GM18508 (cell line): ENCODE measurements around the gene KRT85.
A peak's percentile ranks its signal among the peaks of the same experiment; 100 is the strongest.

ENCODE experiments used
- ATAC-seq: cut with Tn5 transposase; IDR thresholded peaks from one replicate; pipeline ENCODE4 v1.9.1; 2021; ENCODE audit warnings: moderate number of reproducible peaks; ENCODE audit not compliant: insufficient read depth, unreplicated experiment

The KRT85 gene

DNA sequence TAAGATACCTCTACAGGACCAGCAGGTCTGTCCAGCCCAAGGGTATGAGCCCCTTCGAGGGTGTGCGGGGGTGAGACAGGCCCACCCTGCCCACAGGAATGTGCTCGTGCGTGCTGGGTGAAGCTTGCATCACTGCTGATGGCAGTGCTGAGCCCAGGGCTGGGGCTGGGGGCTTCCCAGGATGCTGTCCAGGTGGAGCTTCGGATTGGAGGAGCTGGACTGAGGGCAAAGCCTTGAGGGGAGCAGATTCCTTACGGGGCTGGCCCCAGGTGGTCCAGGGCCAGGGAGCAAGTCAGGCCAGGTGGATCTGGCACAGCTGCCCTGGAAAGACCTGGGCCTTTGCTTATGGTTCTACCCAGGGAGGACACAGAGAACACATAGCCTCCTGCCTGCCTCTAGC is 2.5 kb upstream of the KRT85 start:
- ATAC-seq: no peak

- ATAC-seq: no peak
Measured at GRCh38 chr12:52369211-52369610, 1.9 kb upstream of the KRT85 start.

DNA sequence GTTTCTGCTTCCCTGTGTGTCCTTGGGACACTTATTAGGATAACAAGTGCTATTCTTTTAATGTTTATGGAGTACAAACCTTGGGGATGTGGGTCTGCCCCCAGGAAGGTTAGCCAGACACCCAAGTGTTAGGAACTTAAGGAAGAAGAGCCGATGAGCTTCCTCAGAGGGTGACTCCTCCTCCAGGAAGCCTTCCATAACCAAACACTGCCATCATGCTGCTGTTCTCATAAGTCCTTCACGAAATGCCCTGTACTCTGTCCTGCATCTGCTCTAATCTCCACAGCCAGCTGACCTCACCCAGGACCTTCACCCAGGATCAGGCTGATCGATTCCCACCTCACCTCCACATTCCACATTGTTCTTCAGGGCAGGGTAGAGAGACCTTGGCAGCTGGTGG is 1.2 kb upstream of the KRT85 start:
- no peak for ATAC-seq

- no peak for ATAC-seq
Measured at GRCh38 chr12:52367876-52368275, 595 bp upstream of the KRT85 start.

DNA sequence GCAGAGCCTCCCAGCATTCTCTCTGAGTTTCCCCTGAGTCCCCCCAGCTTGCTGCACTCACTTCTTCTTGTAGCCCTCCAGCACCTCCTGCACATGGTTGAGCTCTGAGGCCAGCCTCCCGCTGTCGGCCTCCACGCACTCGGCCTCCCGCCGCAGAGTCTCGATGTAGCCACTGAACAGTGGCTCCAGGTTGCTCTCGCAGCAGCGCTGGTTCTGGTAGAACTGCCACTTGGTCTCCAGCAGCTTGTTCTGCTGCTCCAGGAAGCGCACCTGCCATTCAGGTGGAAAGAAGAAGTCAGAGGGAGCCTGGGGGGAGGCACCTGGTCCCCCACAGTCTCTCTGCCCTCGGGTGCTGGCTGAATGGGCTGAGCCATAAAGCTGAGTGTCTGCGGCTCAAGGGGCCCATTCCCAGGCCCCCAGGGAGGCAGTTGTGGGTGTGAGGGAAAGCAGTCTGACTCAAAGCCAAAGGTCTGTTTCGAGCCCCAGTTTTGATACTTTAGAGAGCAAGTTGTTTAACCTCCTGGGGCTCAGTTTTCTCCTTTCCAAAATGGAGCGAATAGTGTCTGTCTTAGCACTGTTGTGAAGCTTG is 2.3 kb downstream of the KRT85 start:
- ATAC-seq: no peak

GRCh38 chr12:52364061-52364460 is 3.2 kb downstream of the KRT85 start:
- ATAC-seq: no peak

- ATAC-seq: no peak
Measured at GRCh38 chr12:52363111-52363679, 4.1 kb downstream of the KRT85 start.

DNA sequence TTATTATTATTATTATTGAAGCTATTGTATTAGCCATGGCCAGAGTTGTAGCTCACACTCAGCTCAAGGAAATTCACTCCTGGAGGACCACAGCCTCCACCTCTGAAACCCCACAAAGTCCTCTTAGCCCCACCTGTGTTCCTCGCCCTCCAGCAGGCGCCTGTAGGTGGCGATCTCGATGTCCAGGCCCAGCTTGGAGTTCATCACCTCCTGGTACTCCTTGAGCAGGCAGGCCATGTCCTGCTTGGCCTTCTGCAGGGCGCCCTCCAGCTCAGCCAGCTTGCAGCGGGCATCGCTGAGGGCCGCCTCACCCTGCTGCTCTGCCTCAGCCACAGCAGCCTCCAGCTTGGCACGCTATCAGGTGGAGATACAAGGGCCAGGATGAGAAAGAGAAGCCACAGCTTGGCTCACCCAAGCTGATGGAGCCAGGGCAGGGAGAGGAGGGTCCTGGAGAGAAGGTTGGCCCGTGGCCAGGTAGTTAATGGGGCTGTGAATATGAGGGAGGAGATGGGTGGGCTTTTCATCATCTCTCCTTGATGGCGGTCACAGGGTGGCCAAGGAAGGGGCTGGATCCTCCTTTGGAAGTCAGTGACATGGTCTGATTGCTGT is 5.1 kb downstream of the KRT85 start:
- ATAC-seq: no peak

GRCh38 chr12:52361553-52361952 is 5.7 kb downstream of the KRT85 start:
- no peak for ATAC-seq

DNA sequence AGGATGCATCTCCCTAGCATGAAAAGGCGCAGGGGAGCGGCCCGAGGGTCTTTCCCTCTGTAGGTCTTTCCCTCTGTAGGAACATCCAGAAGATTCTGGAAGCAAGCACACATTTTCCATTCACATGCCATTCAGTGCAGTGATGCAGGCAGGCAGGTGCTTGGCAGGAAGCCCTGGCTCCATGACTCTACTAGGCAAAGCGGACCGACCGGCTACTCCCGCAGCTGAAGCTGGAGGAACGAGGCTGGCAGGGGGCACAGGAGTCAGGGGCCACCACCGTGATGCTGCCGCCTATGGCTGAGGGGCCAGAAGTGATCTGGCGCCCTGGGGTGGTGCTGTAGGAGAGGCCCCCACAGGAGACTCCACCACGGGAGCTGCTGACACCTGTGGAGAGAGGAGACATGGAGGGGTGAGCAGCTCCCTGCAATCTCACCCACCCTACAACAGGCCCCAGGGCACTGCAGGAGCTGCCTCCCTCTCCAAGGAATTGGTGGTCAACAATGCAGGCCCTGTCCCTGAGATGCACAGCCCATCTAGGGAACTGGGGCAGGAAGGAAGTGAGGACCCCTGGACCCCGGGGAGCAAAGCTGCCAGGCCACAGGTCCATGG is 6.5 kb downstream of the KRT85 start:
- no peak for ATAC-seq

DNA sequence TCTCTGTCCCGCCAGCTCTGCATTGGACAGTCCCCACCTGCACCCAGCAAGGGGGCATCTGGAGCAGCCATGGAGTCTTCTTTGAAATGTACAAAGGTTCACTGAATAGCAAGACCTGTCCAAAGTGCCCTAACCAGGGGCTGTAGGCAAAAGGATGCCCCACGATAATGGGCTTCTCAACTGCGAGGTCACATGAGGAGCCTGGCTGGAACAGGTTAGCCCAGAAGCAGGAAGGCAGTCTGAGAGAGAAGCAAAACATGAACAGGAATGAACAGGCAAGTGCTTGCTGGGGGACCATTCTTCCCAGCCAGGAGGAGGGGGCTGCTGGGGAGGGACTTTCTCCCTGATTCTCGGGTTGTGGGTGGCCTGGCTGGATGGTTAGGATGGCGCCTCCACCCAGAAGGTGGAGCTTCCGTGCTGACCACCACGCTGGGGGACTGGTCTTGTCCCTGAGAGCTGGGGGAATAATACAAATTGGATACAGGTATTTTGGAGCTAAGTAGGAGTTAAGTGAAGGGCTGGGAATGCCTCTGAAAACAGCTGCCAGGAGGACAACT is 7.1 kb downstream of the KRT85 start:
- no peak for ATAC-seq

- no peak for ATAC-seq
Measured at GRCh38 chr12:52359621-52360061, 7.6 kb downstream of the KRT85 start.

- ATAC-seq: peak; percentile 90
Measured at GRCh38 chr12:52358575-52359350, 8.5 kb downstream of the KRT85 start.

GRCh38 chr12:52356762-52357580 is 10.3 kb downstream of the KRT85 start:
- ATAC-seq: no peak

DNA sequence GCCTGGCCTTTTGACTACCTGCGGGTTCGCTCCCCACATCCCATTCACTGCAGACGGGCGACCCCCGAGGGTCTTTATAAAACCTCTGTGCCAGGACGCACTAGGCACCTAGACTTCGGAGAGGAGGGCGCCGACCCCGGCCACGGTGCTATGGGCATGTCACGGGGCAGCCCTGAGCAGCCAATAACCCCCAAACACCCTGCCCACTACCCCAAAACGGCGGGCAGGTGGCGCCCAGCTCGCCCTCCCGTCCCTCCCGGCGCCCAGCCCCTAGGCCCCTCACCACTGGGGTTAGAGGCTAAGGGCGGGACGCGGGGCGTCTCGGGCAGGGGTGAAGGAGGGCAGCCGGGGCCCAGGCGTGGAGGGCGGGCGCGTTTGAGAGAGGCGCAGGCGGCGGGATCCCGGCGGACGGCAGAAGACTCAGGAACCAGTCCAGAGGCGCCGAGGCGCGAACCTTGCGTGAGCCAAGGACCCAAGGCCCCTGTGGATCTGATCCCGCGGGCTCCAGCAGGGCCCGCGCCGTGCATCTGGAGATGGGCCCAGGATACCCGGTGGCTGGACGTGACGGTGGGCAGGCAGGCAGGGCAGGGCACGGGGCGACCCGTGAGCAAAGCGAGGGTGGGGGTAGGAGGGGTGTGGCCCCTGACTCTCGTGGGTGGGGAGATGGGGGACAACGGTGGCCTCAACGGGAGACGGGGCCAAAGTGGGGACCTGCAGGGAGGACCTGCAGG is 11.1 kb downstream of the KRT85 start:
- no peak for ATAC-seq

GRCh38 chr12:52355176-52355575 is 12.1 kb downstream of the KRT85 start:
- no peak for ATAC-seq

GRCh38 chr12:52354200-52354599 is 13.1 kb downstream of the KRT85 start:
- no peak for ATAC-seq

DNA sequence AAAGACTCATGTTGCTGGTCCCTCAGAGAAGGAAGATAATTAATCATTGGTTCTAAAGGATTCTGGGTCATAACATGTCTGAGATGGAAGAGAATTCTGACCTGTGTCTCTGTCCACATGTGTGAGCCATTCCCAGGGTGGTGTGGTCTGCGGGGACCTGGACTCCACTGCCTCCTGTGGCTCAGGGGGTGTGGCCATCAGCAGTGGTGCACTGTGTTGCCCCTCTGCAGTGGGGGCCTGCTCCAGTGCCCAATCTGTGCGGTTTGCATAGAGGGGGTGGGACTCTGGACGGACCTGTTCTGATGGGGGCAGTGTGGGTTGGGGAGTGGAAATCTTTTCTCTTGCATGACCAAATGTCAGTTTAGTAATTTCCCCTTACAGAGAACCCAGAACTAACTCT is 13.5 kb downstream of the KRT85 start:
- ATAC-seq: no peak

- ATAC-seq: no peak
Measured at GRCh38 chr12:52352951-52353350, 14.3 kb downstream of the KRT85 start.
